GM21737 (cell line): ENCODE measurements around the gene MYO3B.

ENCODE experiments used
- ATAC-seq: cut with Tn5 transposase; IDR thresholded peaks from one replicate; pipeline ENCODE4 v1.9.1; 2021; ENCODE audit warnings: mild to moderate bottlenecking, moderate library complexity; ENCODE audit not compliant: unreplicated experiment

MYO3B gene

GRCh38 chr2:170235860-170236679 lies 58.1 kb downstream of the MYO3B start:
- no peak for ATAC-seq

- no peak for ATAC-seq
These were observed 58.7 kb downstream of the MYO3B start for GRCh38 chr2:170236680-170237047.

- ATAC-seq = no peak
These were observed 59.7 kb downstream of the MYO3B start for GRCh38 chr2:170237572-170238120.

GRCh38 chr2:170238776-170239175 lies 60.8 kb downstream of the MYO3B start:
- ATAC-seq = no peak

DNA sequence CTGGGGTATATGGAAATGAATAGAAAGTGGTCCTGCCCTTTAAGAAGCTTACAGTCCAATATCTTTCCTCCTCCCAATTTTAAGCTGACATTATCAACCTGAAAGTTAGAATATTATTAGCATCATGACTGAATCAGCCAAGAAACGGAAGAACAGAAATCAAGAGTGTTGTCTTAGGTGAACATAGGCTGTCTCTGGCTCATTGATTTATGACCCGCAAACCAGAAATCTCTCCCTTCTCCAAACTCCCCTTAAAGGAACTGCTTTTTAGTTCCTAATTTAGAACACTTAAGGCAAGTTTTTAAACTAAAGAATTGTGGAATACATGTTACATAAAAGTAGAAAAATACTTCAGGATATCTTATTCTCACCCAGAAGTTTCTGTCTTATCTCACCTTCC lies 62.7 kb downstream of the MYO3B start:
- ATAC-seq = no peak

GRCh38 chr2:170241756-170242155 lies 63.8 kb downstream of the MYO3B start:
- no peak for ATAC-seq

GRCh38 chr2:170243118-170243837 lies 65.3 kb downstream of the MYO3B start:
- no peak for ATAC-seq

- no peak for ATAC-seq
These were observed 66.0 kb downstream of the MYO3B start for GRCh38 chr2:170243898-170244297.

DNA sequence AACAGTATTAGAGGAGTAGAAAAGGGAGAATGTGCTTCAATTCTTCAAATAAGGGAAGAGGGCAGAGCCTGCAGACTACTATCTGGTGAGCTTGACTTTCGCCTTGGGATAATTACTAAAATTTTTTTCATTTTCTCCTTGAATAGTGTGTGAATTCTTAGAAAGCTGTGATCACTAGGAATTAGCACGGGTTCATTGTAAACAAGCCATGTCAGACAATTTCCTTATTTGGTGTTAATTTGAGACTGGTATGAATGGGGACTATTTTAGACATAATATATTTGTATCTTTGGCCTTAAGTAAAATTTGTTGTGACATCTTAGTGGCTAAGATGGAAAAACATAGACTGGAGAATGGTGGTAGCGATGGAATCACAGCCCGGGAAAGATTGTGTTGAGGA lies 66.6 kb downstream of the MYO3B start:
- no peak for ATAC-seq

DNA sequence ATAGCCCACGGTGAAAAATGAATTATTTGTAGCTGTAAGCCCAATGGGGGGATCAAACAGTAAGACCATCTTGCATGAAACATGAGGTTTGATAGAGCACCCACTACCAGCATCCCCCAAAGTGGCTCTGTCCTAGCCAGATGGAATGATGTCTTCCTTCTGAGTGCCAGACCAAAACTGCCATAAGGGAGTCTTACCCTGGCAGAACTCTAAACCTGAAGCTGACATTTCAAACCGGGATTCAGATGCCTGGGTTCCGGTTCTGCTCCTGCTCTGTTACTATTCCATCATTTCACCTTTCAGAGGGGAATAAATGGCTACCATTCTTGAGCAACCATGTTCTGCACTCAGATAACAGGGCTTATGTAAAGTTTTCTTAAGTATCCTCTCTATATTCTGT lies 67.4 kb downstream of the MYO3B start:
- ATAC-seq = no peak

- ATAC-seq = no peak
These were observed 69.4 kb downstream of the MYO3B start for GRCh38 chr2:170247333-170247732.

GRCh38 chr2:170247882-170248393 lies 70.0 kb downstream of the MYO3B start:
- ATAC-seq = no peak

DNA sequence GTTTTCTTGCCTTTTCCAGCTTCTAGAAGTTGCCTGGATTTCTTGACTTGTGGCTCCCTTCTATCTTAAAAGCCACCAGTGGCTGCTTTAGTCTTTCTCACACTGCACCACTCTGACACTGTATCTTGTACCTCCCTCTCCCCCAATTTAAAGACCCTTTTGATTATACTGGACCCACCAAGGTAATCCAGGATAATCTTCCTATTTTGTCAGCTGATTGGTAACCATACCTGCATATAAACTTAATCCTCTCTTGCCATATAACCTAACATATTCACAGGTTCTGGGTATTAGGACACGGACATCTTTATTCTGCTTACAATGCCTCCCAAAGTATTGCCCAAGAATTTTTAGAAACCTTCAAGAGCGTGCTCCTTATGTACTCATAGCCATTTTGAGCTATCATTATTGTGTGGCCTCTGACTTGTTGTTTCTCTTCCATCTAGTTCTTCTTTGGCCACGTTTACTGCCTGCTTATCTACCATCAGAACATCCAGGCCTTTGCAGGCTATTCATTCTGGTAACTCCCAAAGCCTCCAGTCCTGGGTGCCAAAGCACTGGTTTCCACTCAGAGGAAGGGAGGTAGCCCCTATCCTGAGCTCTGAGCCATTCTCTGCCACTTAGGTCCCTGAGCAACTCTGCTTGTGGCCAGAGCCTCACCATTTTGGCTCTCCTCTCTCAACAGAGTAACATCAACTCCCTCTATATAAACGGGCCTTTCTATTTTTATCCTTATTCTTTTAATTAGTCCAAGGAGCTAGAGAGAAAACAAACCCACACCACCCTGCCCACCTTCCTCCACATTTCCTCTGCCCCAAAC lies 70.8 kb downstream of the MYO3B start:
- ATAC-seq = no peak

DNA sequence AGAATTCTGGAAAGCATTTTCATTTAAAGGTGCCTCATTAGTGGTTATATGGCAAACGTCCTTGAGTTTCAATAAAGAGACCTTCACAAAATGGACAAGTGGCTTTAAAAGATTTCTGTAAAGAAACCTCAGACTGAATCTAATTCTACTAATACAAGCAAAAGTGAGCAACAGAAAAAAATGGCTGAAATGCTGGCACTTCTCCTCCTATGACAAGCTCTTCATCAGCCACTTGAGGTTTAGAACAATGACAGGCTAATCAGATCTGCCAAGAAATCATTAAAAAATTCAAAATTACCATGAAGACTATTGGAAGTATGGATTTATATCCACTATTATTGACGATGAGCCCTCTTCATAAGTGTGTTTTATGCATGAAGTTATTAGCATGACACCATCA lies 71.8 kb downstream of the MYO3B start:
- ATAC-seq = no peak

GRCh38 chr2:170250584-170250983 lies 72.6 kb downstream of the MYO3B start:
- no peak for ATAC-seq

- no peak for ATAC-seq
These were observed 74.5 kb downstream of the MYO3B start for GRCh38 chr2:170252414-170252813.

GRCh38 chr2:170253721-170254230 lies 75.8 kb downstream of the MYO3B start:
- ATAC-seq = no peak

GRCh38 chr2:170254293-170254732 lies 76.4 kb downstream of the MYO3B start:
- no peak for ATAC-seq

DNA sequence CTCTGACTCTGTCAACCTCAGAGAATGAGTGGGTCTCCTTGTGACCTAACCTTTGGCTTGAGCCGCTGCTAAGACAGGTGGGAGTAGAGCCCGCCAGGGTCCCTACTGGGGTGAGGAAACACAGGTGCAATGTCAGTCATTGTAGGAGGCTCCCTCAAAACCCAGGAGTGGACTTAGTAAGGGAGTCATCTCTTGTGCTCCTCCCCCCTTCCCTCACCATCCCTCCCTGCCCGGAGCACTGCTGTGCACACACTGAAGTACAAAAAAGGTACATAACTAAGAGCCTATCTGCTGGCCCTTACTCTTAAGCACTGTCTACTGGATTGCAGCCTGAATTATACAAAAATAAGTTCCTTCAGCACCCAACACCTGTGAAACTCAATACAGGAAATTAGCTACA lies 77.2 kb downstream of the MYO3B start:
- ATAC-seq = no peak

DNA sequence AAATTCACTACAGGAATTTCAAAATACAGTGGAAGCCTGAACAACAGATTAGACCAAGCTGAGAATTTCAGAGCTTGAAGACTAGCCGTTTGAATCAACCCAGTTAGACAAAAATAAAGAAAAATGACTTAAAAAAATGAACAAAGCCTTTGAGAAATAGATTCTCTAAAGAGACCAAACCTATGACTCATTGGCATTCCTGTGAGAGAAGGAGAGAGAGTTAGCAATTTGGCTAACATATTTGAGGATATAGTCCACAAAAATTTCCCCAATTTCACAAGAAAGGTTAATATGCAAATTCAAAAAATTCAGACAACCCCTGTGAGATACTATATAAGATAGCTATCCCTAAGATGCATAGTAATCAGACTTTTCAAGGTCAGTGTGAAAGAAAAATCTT lies 78.0 kb downstream of the MYO3B start:
- ATAC-seq = no peak

DNA sequence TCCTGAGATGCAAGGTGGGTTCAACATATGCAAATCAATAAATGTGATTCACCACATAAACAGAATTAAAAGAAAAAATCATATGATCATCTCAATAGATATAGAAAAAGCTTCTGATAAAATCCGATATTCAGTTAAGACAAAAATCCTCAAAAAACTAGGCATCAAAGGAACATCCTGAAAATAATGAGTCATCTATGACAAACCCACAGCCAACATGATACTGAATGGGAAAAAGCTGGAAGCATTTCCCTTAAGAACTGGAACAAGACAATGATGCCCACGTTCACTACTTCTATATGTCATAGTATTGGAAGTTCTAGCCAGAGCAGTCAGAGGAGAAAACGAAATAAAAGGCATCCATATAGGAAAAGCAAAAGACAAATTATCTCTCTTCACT lies 80.4 kb downstream of the MYO3B start:
- ATAC-seq = no peak
